Esophagus squamous epithelium (tissue), 4 donors: ENCODE results near the gene CNTNAP2.

ENCODE experiments used
- POLR2A ChIP-seq, 4 donors: fragments of 450-650 bp; IDR thresholded peaks; one replicate each; pipeline ENCODE4 v1.6.1; 2017; ENCODE audit warnings: antibody characterized with exemption in 4 of 4, mild to moderate bottlenecking in 4 of 4, moderate library complexity in 3 of 4
- TF ChIP-seq, protein P1 (sequence below), 6 experiments: fragments of 450-650 bp in 4 of 6; fragments of 200-600 bp in 2 of 6; sonication (generic) in 2 of 6; IDR thresholded peaks; one replicate each; pipeline ENCODE4 v1.5.1; 2016 to 2019; ENCODE audit warnings: antibody characterized with exemption in 6 of 6, mild to moderate bottlenecking in 4 of 6, moderate library complexity in 4 of 6

DNA sequence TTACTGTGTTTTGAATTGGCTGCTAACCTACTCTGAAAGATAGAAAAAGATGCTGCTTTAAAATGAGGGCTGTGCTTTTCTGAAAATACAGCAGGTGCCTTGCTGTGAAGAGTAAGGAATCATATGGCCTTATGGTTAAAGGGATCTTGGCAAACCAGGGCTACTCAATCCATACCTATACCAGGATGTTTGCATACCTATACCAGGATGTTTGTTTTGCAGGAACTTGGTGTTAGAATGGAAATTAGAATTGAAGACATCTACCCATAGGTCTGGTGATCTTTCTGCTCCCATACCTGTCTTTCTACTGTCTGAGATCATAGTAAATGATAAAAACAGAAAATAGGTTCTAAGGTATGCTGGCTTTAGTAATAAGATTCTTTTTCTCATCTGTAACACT lies 2273.8 kb downstream of the CNTNAP2 start:
- TF ChIP-seq, protein P1, sequence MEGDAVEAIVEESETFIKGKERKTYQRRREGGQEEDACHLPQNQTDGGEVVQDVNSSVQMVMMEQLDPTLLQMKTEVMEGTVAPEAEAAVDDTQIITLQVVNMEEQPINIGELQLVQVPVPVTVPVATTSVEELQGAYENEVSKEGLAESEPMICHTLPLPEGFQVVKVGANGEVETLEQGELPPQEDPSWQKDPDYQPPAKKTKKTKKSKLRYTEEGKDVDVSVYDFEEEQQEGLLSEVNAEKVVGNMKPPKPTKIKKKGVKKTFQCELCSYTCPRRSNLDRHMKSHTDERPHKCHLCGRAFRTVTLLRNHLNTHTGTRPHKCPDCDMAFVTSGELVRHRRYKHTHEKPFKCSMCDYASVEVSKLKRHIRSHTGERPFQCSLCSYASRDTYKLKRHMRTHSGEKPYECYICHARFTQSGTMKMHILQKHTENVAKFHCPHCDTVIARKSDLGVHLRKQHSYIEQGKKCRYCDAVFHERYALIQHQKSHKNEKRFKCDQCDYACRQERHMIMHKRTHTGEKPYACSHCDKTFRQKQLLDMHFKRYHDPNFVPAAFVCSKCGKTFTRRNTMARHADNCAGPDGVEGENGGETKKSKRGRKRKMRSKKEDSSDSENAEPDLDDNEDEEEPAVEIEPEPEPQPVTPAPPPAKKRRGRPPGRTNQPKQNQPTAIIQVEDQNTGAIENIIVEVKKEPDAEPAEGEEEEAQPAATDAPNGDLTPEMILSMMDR (IDR thresholded peaks at IDR 0.05), result no peak
- no peak for TF ChIP-seq POLR2A (IDR thresholded peaks at IDR 0.05)
